Tibial nerve (tissue), 4 donors: Measurements from ENCODE around the gene CHTF18. TPM values are rescaled to one million over a fixed set of nuclear protein-coding genes. Genes with fewer than 3 reads are reported as not detected.

Experiments
- DNase-seq, 2 donors: peaks; one replicate each; pipeline ENCODE4 v3.0.0-alpha.2; 2019; ENCODE audit warnings: low spot score in 2 of 2
- H3K27ac ChIP-seq, 4 donors: fragments of 200-600 bp; sonication (generic) in 3 of 4; one replicate each; pipeline ENCODE4 v1.5.1; 2017 to 2019; ENCODE audit warnings: mild to moderate bottlenecking in 1 of 4
- H3K27me3 ChIP-seq, 2 donors: fragments of 200-600 bp; sonication (generic) in 1 of 2; one replicate each; pipeline versions ENCODE4 v1.5.1 to v1.6.0; 2017 to 2019
- H3K36me3 ChIP-seq, 3 donors: fragments of 200-600 bp; sonication (generic); one replicate each; pipeline ENCODE4 v1.5.1; 2018 to 2019
- H3K4me1 ChIP-seq, 4 donors: fragments of 200-600 bp; sonication (generic) in 3 of 4; one replicate each; pipeline ENCODE4 v1.5.1; 2017 to 2019
- H3K4me3 ChIP-seq, 4 donors: fragments of 200-600 bp; sonication (generic) in 3 of 4; one replicate each; pipeline ENCODE4 v1.5.1; 2017 to 2019; ENCODE audit warnings: mild to moderate bottlenecking in 1 of 4, moderate library complexity in 1 of 4
- H3K9me3 ChIP-seq, 4 donors: fragments of 200-600 bp; sonication (generic) in 3 of 4; one replicate each; pipeline ENCODE4 v1.5.1; 2017 to 2019
- EP300 ChIP-seq, 2 donors: sonication (generic); formaldehyde crosslinking; IDR thresholded peaks; one replicate each; pipeline ENCODE4 v1.6.1; 2017; ENCODE audit warnings: antibody characterized with exemption in 2 of 2, mild to moderate bottlenecking in 1 of 2
- POLR2A ChIP-seq, 2 donors: fragments of 450-650 bp; IDR thresholded peaks; one replicate each; pipeline ENCODE4 v1.6.1; 2017; ENCODE audit warnings: antibody characterized with exemption in 2 of 2, mild to moderate bottlenecking in 2 of 2, moderate library complexity in 2 of 2
- WGBS, 2 donors: methylation state at CpG; one replicate each; pipeline ENCODE4 v1.1.5; 2018; 5-methylcytosine and 5-hydroxymethylcytosine counted together
- total RNA-seq, 4 donors: library from RNA; depleted of rRNA; stranded (reverse); fragments of >200 nt; gene quantifications; one replicate each; pipeline ENCODE4 v1.1.0, GENCODE V29; 2016
- TF ChIP-seq, protein P1 (sequence below), 5 experiments: fragments of 200-600 bp in 3 of 5; fragments of 450-650 bp in 2 of 5; sonication (generic) in 3 of 5; IDR thresholded peaks; one replicate each; pipeline ENCODE4 v1.5.1; 2016 to 2019; ENCODE audit warnings: antibody characterized with exemption in 5 of 5, mild to moderate bottlenecking in 3 of 5, moderate library complexity in 2 of 5

Gene CHTF18
- total RNA-seq, 4 donors from 2014 or later, result 6.1 to 57.5 (median 17.7) TPM

DNA sequence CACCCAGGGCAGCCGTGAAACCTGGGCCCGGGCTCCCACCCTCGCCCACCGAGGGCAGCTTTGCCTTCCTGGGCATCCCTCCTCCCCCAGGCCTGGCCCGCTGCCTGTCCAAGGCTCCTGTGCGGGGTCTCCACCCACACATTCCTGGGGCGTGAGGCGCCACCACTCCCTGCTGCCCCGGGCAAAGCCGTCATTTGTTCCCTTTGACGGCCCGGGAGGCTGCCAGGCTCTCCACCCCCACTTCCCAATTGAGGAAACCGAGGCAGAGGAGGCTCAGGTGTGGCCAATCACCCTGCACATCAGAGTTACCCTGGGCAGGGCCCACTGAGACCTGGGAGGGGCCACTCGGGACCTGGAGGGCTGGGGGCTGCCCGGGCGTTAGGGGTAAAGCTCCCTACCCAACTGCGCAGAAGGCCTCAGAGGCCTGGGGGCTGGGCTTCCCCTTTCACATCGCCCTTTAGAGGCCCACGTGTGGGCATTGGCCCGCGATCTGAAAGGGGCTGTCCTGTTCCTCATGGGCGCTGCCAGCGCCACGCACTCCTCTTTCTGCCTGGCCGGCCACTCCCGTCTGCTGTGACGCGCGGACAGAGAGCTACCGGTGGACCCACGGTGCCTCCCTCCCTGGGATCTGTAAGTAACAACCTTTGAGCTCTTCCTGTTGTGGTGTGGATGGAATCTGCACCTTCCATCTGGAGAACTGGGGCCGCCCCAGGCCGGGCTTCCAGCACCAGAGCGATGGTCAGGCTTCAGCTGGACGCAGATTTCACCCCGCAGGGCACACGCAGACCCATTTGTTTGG, 27.7 kb upstream of the CHTF18 start, which contains the start of gene MSLN:
TSS of gene MSLN (plus strand) at position 190 of the 799 bp plus-strand sequence. CDS start 1,947 bp downstream, outside the sequence.
- Histone ChIP-seq H3K27ac (no peak within 1 kb of the TSS), H3K36me3 (no peaks in the 10 kb centered on the region), H3K4me3 (no peak within 1 kb of the TSS), H3K4me1 (no peaks in the 10 kb centered on the region), H3K9me3 (peaks cover 0 to 8% (median 0%) of the 10 kb centered on the region in 4 donors), H3K27me3 (peaks cover 0 to 14% of the 10 kb centered on the region in 2 donors)
- TF ChIP-seq EP300 (IDR thresholded peaks at IDR 0.05) (no peak), POLR2A (IDR thresholded peaks at IDR 0.05) (no peak)
- TF ChIP-seq, protein P1, sequence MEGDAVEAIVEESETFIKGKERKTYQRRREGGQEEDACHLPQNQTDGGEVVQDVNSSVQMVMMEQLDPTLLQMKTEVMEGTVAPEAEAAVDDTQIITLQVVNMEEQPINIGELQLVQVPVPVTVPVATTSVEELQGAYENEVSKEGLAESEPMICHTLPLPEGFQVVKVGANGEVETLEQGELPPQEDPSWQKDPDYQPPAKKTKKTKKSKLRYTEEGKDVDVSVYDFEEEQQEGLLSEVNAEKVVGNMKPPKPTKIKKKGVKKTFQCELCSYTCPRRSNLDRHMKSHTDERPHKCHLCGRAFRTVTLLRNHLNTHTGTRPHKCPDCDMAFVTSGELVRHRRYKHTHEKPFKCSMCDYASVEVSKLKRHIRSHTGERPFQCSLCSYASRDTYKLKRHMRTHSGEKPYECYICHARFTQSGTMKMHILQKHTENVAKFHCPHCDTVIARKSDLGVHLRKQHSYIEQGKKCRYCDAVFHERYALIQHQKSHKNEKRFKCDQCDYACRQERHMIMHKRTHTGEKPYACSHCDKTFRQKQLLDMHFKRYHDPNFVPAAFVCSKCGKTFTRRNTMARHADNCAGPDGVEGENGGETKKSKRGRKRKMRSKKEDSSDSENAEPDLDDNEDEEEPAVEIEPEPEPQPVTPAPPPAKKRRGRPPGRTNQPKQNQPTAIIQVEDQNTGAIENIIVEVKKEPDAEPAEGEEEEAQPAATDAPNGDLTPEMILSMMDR (IDR thresholded peaks at IDR 0.05), result no peak
- 61 to 71% methylated on average over 31 to 32 of the region's 37 CpGs for WGBS, 2 donors
- DNase-seq, result no peak

DNA sequence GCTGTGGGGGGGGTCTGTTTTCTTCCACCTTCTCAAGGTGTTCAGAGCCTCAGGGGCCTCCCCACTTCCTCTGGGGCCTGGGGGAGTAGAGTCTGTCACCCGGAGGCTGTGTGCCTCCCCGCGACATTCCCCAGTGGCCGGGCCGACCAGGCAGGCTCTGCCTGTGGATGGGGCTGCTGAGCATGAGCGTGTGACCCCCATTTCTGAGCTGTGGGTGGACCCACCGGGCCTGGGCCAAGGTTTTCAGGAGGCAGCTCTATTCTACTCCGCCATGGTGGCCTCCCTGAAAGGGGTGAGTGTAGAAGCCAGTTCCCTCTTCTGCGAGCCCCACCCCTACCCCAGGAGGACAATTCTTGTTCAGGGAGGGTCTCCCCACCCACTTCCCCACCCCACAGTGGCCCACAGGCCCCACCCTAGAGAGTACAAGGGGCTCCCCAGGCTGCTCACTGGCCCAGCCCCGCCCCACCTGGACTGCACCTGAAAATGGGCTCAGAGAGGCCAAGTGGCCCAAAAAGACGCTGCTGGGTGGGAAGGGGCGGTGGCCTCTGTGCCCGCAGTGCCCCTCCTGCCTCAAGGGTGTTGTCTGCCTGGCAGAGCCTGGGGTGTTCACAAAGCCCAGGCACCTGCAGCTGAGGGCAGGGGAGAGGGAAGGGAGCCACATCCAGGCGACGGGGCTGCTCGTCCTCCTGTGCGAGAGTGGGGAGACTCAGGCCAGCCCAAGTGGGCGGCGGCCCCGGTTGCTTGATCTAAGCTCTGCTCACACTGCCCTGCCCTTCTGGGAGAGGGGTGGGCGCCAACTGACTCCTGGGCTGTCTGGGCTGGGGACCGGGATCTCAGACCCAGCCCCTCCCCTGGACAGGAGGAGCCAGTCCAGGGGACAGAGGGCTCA, 26.6 kb upstream of the CHTF18 start:
- Histone ChIP-seq H3K36me3 (no peaks in the 10 kb centered on the region), H3K27ac (no peak overlapping the region), H3K4me3 (no peak overlapping the region), H3K27me3 (peaks cover 0 to 14% of the 10 kb centered on the region in 2 donors), H3K9me3 (peaks cover 0 to 2% (median 0%) of the 10 kb centered on the region in 4 donors), H3K4me1 (no peaks in the 10 kb centered on the region)
- WGBS, 2 donors, result 60 to 63% methylated on average over 14 to 22 of the region's 22 CpGs
- DNase-seq, result no peak
- TF ChIP-seq, protein P1 (IDR thresholded peaks at IDR 0.05), result no peak
- TF ChIP-seq POLR2A (IDR thresholded peaks at IDR 0.05), result no peak
- no peak for TF ChIP-seq EP300 (IDR thresholded peaks at IDR 0.05)

- Histone ChIP-seq H3K36me3 (no peaks in the 10 kb centered on the region), H3K27me3 (peaks cover 0 to 14% of the 10 kb centered on the region in 2 donors), H3K4me3 (no peak overlapping the region), H3K9me3 (no peaks in the 10 kb centered on the region), H3K27ac (no peak overlapping the region), H3K4me1 (no peaks in the 10 kb centered on the region)
- 48 to 65% methylated on average over 8 to 12 of the region's 17 CpGs for WGBS, 2 donors
- no peak for DNase-seq
- no peak for TF ChIP-seq POLR2A (IDR thresholded peaks at IDR 0.05)
These were observed 25.7 kb upstream of the CHTF18 start for GRCh38 chr16:762595-763268.

- no peak overlapping the region for H3K4me3 ChIP-seq
- no peaks in the 10 kb centered on the region for H3K4me1 ChIP-seq
- TF ChIP-seq POLR2A (IDR thresholded peaks at IDR 0.05) (no peak), EP300 (IDR thresholded peaks at IDR 0.05) (no peak)
- TF ChIP-seq, protein P1 (IDR thresholded peaks at IDR 0.05), result no peak
- H3K9me3 ChIP-seq, result no peaks in the 10 kb centered on the region
- peaks cover 0 to 14% of the 10 kb centered on the region in 2 donors for H3K27me3 ChIP-seq
- 78 to 84% methylated on average over 19 to 21 of the region's 21 CpGs for WGBS, 2 donors
- no peaks in the 10 kb centered on the region for H3K36me3 ChIP-seq
- DNase-seq, result no peak
- H3K27ac ChIP-seq, result no peak overlapping the region
These were observed 24.8 kb upstream of the CHTF18 start for GRCh38 chr16:763369-764183.
